ENCODE results near the gene SPP1. TPM values are rescaled to one million over a fixed set of nuclear protein-coding genes. Genes with fewer than 3 reads are reported as not detected.
A peak's percentile ranks its signal among the peaks of the same experiment; 100 is the strongest.

SPP1 gene
- total RNA-seq, 4 donors from 2014 or later, result 1.0 to 16.7 (median 8.9) TPM

- TF ChIP-seq CTCF (IDR thresholded peaks at IDR 0.05), result no peak
- TF ChIP-seq POLR2A (IDR thresholded peaks at IDR 0.05), result no peak
- no peaks in the 10 kb centered on the region for H3K9me3 ChIP-seq
- H3K27ac ChIP-seq, result peak overlapping the region in 2 of 3 donors; percentile 19 to 64
- DNase-seq, result peak in 1 of 2 donors; percentile 8
- intact Hi-C loops (cut with DNase I), result no loop called here
- peaks cover 8 to 13% of the 10 kb centered on the region in 2 donors for H3K4me1 ChIP-seq
- H3K27me3 ChIP-seq, result no peaks in the 10 kb centered on the region
- peak overlapping the region in 1 of 3 donors; percentile 67 for H3K4me3 ChIP-seq (replicated peaks in 1 of 3)
- H3K36me3 ChIP-seq, result no peaks in the 10 kb centered on the region
- WGBS, 2 donors, result 52 to 65% methylated on average over 9 to 10 of the region's 10 CpGs
These were observed 31.4 kb downstream of the SPP1 start for GRCh38 chr4:88006956-88007303.

- Histone ChIP-seq H3K4me1 (peaks cover 8 to 13% of the 10 kb centered on the region in 2 donors), H3K27ac (peak within 1 kb of the TSS; percentile 72 to 82 (median 73)), H3K27me3 (no peaks in the 10 kb centered on the region), H3K4me3 (replicated peaks in 1 of 3) (peak within 1 kb of the TSS; percentile 2 to 72 (median 67)), H3K36me3 (no peaks in the 10 kb centered on the region), H3K9me3 (no peaks in the 10 kb centered on the region)
- peak; percentile 76 to 83 for DNase-seq
- TF ChIP-seq CTCF (IDR thresholded peaks at IDR 0.05), result no peak
- TF ChIP-seq POLR2A (IDR thresholded peaks at IDR 0.05), result peak in 1 of 2 donors; percentile 78
- WGBS, 2 donors, result 0% methylated on average over 18 to 33 of the region's 116 CpGs
- intact Hi-C loops (cut with DNase I), result no loop called here
These were observed 32.0 kb downstream of the SPP1 start, which contains the start of gene PKD2 for GRCh38 chr4:88007304-88008121. PKD2 (plus strand) TSS chr4:88007635; CDS start chr4:88007734, 99 bp downstream.

GRCh38 chr4:88008122-88008742 lies 32.7 kb downstream of the SPP1 start:
- TF ChIP-seq POLR2A (IDR thresholded peaks at IDR 0.05) (peak in 1 of 2 donors; percentile 15), CTCF (IDR thresholded peaks at IDR 0.05) (no peak)
- no peaks in the 10 kb centered on the region for H3K9me3 ChIP-seq
- DNase-seq, result peak; percentile 49
- WGBS, 2 donors, result 1 to 2% methylated on average over 22 to 50 of the region's 51 CpGs
- H3K4me3 ChIP-seq (replicated peaks in 1 of 3), result peak overlapping the region; percentile 2 to 72 (median 67)
- H3K27me3 ChIP-seq, result no peaks in the 10 kb centered on the region
- no peaks in the 10 kb centered on the region for H3K36me3 ChIP-seq
- H3K27ac ChIP-seq, result peak overlapping the region; percentile 72 to 82 (median 73)
- peaks cover 8 to 13% of the 10 kb centered on the region in 2 donors for H3K4me1 ChIP-seq
- intact Hi-C loops (cut with DNase I), result no loop called here

GRCh38 chr4:88008743-88009171 lies 33.2 kb downstream of the SPP1 start:
- 26 to 32% methylated on average over 5 of the region's 5 CpGs for WGBS, 2 donors

More at GRCh38 chr4:88008743-88009171, 33.2 kb downstream of the SPP1 start:
- TF ChIP-seq POLR2A (IDR thresholded peaks at IDR 0.05), result no peak
- no peak for TF ChIP-seq CTCF (IDR thresholded peaks at IDR 0.05)
- DNase-seq, result no peak
- Histone ChIP-seq H3K27me3 (no peaks in the 10 kb centered on the region), H3K36me3 (no peaks in the 10 kb centered on the region), H3K9me3 (no peaks in the 10 kb centered on the region), H3K27ac (no peak overlapping the region), H3K4me1 (peaks cover 8 to 13% of the 10 kb centered on the region in 2 donors), H3K4me3 (replicated peaks in 1 of 3) (peak overlapping the region in 2 of 3 donors; percentile 67 to 72)
- intact Hi-C loops (cut with DNase I), result no loop called here

Measured in thyroid gland (tissue), 4 donors.